Smooth muscle cell (in vitro differentiated cells): ENCODE results near the gene HOOK2. TPM values are rescaled to one million over a fixed set of nuclear protein-coding genes. Genes with fewer than 3 reads are reported as not detected.

Experiments
- DNase-seq: peaks from one replicate; lab custom pipeline; 2025; ENCODE audit not compliant: unreplicated experiment; lab: John Stamatoyannopoulos, UW
- H2AFZ ChIP-seq: fragments of 200-600 bp; sonication (generic); 2 replicates; pipeline ENCODE4 v1.6.0; 2016; ENCODE audit warnings: antibody characterized with exemption, low read depth, mild to moderate bottlenecking
- H3F3A ChIP-seq: fragments of 200-600 bp; sonication (generic); 2 replicates; pipeline ENCODE4 v1.6.0; 2017; ENCODE audit warnings: antibody characterized with exemption, low read depth
- H3K27ac ChIP-seq: fragments of 200-600 bp; sonication (generic); 2 replicates; pipeline ENCODE4 v1.5.1; 2016; ENCODE audit warnings: low read depth, mild to moderate bottlenecking
- H3K27me3 ChIP-seq: fragments of 200-600 bp; sonication (generic); 2 replicates; pipeline ENCODE4 v1.6.1; 2016; ENCODE audit warnings: low read depth, mild to moderate bottlenecking
- H3K36me3 ChIP-seq: fragments of 200-600 bp; sonication (generic); 2 replicates; pipeline ENCODE4 v1.5.1; 2016; ENCODE audit warnings: low read depth
- H3K4me1 ChIP-seq: fragments of 200-600 bp; sonication (generic); 2 replicates; pipeline ENCODE4 v1.5.1; 2016; ENCODE audit warnings: low read depth
- H3K4me2 ChIP-seq: fragments of 200-600 bp; sonication (generic); 2 replicates; pipeline ENCODE4 v1.6.0; 2016; ENCODE audit warnings: mild to moderate bottlenecking
- H3K4me3 ChIP-seq: fragments of 200-600 bp; sonication (generic); 2 replicates; pipeline ENCODE4 v1.5.1; 2016; ENCODE audit warnings: mild to moderate bottlenecking
- H3K79me2 ChIP-seq: fragments of 200-600 bp; sonication (generic); 2 replicates; pipeline ENCODE4 v1.6.0; 2016; ENCODE audit warnings: low read depth, mild to moderate bottlenecking
- H3K9ac ChIP-seq: fragments of 200-600 bp; sonication (generic); 2 replicates; pipeline ENCODE4 v1.6.0; 2016; ENCODE audit warnings: low read depth
- H3K9me3 ChIP-seq: fragments of 200-600 bp; sonication (generic); replicated peaks from 2 replicates; pipeline ENCODE4 v1.5.1; 2016; ENCODE audit warnings: low read depth
- H4K20me1 ChIP-seq: fragments of 200-600 bp; sonication (generic); 2 replicates; pipeline ENCODE4 v1.6.0; 2016; ENCODE audit warnings: low read depth
- WGBS: methylation state at CpG from one replicate; pipeline ENCODE4 v1.1.7; 2016; ENCODE audit warnings: low lambda C conversion rate; 5-methylcytosine and 5-hydroxymethylcytosine counted together
- polyA plus RNA-seq: library from polyadenylated mRNA; unstranded; fragments of >200 nt; fragmentation: Nextera tagmentation; extraction: Ambion mirVana; gene quantifications from 2 replicates; pipeline ENCODE4 v1.2.1, GENCODE V29; 2016
- total RNA-seq: library from RNA; depleted of rRNA; stranded (reverse); fragments of >200 nt; gene quantifications from 2 replicates; pipeline ENCODE4 v1.2.3, GENCODE V29; 2014
- TF ChIP-seq, protein P1 (sequence below): fragments of 200-600 bp; sonication (generic); IDR thresholded peaks from 2 replicates; pipeline ENCODE4 v1.5.1; 2017; ENCODE audit warnings: borderline replicate concordance, mild to moderate bottlenecking, antibody characterized with exemption; ENCODE audit not compliant: insufficient read depth, poor library complexity, severe bottlenecking

The HOOK2 gene
- total and polyA plus RNA-seq, 2 experiments from 2014 or later = 14.6 to 20.5 TPM

DNA sequence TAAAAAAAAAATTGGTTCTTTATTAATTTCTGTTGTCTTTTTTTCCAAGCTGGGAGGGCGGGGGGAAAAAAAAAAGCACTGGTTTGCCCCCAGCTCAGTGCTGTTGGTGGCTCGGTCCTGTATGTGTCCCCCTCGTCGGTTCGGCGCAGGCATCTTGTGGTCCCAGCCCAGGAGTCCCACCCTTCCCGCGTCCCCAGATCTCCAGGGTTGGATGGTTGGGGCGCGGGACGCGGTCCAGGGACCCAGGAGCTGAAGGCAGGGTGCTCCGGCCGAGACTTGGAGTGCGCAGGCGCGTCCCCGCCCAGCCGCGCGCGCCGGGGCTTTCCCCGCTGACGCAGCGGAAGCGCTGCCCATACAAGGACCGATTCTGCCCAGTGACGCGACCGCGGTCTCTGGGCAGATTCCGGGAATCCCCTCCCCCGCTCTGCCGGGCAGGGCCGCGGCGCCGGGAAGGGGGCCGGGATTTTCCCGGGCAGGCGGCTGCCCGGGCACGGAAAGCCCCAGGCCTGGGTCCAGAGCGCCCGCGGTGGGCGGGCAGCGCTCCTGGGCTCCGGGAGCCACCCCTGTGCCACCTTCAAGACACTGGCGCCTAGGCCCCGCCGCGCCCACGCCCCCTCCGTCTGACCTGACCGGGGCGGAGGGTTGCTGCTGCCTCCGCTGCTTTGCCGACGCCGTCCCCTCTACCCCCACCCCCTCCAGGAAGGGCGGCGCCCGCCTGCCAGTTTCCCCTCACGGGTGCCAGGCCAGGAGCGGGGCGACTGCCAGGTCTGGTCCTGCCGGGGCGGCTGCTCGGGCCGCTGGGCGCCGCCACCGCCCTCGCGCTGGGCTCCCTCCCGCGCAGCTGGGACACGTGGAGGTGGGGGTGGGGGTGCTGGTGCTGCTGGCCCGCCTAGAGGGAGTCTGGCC, 18.2 kb upstream of the HOOK2 start:
- H3K9ac ChIP-seq = peak overlapping the region; percentile 99
- H2AFZ ChIP-seq = no peak overlapping the region
- under 1% methylated on average over 76 of the region's 81 CpGs for WGBS
- TF ChIP-seq, protein P1, sequence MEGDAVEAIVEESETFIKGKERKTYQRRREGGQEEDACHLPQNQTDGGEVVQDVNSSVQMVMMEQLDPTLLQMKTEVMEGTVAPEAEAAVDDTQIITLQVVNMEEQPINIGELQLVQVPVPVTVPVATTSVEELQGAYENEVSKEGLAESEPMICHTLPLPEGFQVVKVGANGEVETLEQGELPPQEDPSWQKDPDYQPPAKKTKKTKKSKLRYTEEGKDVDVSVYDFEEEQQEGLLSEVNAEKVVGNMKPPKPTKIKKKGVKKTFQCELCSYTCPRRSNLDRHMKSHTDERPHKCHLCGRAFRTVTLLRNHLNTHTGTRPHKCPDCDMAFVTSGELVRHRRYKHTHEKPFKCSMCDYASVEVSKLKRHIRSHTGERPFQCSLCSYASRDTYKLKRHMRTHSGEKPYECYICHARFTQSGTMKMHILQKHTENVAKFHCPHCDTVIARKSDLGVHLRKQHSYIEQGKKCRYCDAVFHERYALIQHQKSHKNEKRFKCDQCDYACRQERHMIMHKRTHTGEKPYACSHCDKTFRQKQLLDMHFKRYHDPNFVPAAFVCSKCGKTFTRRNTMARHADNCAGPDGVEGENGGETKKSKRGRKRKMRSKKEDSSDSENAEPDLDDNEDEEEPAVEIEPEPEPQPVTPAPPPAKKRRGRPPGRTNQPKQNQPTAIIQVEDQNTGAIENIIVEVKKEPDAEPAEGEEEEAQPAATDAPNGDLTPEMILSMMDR = no peak
- peak overlapping the region; percentile 98 for H3K4me3 ChIP-seq
- no peaks in the 10 kb centered on the region for H3K9me3 ChIP-seq
- peaks cover 24% of the 10 kb centered on the region for H4K20me1 ChIP-seq
- H3K4me1 ChIP-seq = peaks cover 15% of the 10 kb centered on the region
- no peaks in the 10 kb centered on the region for H3K27me3 ChIP-seq
- H3K79me2 ChIP-seq = peaks cover 20% of the 10 kb centered on the region
- peak overlapping the region; percentile 93 for H3K4me2 ChIP-seq
- H3K27ac ChIP-seq = peak overlapping the region; percentile 96
- H3F3A ChIP-seq = peaks cover 34% of the 10 kb centered on the region
- DNase-seq = peak; percentile 89
- H3K36me3 ChIP-seq = no peaks in the 10 kb centered on the region

DNA sequence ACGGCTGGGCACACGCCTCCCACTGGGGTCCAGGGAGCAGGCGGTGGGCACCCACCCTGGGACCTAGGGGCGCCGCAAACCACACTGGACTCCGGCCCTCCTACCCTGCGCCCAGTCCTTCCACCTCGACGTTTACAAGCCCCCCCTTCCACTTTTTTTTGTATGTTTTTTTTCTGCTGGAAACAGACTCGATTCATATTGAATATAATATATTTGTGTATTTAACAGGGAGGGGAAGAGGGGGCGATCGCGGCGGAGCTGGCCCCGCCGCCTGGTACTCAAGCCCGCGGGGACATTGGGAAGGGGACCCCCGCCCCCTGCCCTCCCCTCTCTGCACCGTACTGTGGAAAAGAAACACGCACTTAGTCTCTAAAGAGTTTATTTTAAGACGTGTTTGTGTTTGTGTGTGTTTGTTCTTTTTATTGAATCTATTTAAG, 17.5 kb upstream of the HOOK2 start:
- WGBS = under 1% methylated on average over 22 of the region's 22 CpGs
- no peaks in the 10 kb centered on the region for H3K36me3 ChIP-seq
- peaks cover 20% of the 10 kb centered on the region for H3K79me2 ChIP-seq
- peaks cover 41% of the 10 kb centered on the region for H3F3A ChIP-seq
- peak overlapping the region; percentile 98 for H3K4me3 ChIP-seq
- H2AFZ ChIP-seq = no peak overlapping the region
- DNase-seq = no peak
- H3K9me3 ChIP-seq = no peaks in the 10 kb centered on the region
- H4K20me1 ChIP-seq = peaks cover 24% of the 10 kb centered on the region
- H3K27ac ChIP-seq = peak overlapping the region; percentile 96
- no peaks in the 10 kb centered on the region for H3K27me3 ChIP-seq
- TF ChIP-seq, protein P1 = no peak
- peak overlapping the region; percentile 99 for H3K9ac ChIP-seq
- peaks cover 22% of the 10 kb centered on the region for H3K4me1 ChIP-seq
- H3K4me2 ChIP-seq = peak overlapping the region; percentile 93

DNA sequence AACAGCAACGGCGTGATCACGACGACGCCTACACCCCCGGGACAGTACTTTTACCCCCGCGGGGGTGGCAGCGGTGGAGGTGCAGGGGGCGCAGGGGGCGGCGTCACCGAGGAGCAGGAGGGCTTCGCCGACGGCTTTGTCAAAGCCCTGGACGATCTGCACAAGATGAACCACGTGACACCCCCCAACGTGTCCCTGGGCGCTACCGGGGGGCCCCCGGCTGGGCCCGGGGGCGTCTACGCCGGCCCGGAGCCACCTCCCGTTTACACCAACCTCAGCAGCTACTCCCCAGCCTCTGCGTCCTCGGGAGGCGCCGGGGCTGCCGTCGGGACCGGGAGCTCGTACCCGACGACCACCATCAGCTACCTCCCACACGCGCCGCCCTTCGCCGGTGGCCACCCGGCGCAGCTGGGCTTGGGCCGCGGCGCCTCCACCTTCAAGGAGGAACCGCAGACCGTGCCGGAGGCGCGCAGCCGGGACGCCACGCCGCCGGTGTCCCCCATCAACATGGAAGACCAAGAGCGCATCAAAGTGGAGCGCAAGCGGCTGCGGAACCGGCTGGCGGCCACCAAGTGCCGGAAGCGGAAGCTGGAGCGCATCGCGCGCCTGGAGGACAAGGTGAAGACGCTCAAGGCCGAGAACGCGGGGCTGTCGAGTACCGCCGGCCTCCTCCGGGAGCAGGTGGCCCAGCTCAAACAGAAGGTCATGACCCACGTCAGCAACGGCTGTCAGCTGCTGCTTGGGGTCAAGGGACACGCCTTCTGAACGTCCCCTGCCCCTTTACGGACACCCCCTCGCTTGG, 16.9 kb upstream of the HOOK2 start:
- Histone ChIP-seq H3K9ac (peak overlapping the region; percentile 99), H2AFZ (no peak overlapping the region), H3K4me1 (peaks cover 25% of the 10 kb centered on the region), H3F3A (peaks cover 40% of the 10 kb centered on the region), H3K4me2 (peak overlapping the region; percentile 93), H3K27me3 (no peaks in the 10 kb centered on the region), H3K79me2 (peaks cover 20% of the 10 kb centered on the region), H3K36me3 (no peaks in the 10 kb centered on the region), H3K27ac (peak overlapping the region; percentile 96), H3K9me3 (no peaks in the 10 kb centered on the region), H3K4me3 (peak overlapping the region; percentile 98), H4K20me1 (peaks cover 24% of the 10 kb centered on the region)
- under 1% methylated on average over 56 of the region's 84 CpGs for WGBS
- TF ChIP-seq, protein P1 = no peak
- no peak for DNase-seq
